NCI-H748 treated with DMSO at 0.1 percent for 48 hours (cell line): ENCODE data around the gene IFI27L2.
A peak's percentile ranks its signal among the peaks of the same experiment; 100 is the strongest.

Experiments
- DNase-seq: peaks from one replicate; lab custom pipeline; 2025; lab: John Stamatoyannopoulos, UW

IFI27L2 gene

GRCh38 chr14:94152676-94153075 lies 23.3 kb upstream of the IFI27L2 start:
- no peak for DNase-seq

- DNase-seq: peak; percentile 97
These were observed 16.6 kb upstream of the IFI27L2 start for GRCh38 chr14:94145902-94146527.

GRCh38 chr14:94144765-94145164 lies 15.4 kb upstream of the IFI27L2 start:
- DNase-seq: no peak

- DNase-seq: no peak
These were observed 14.3 kb upstream of the IFI27L2 start for GRCh38 chr14:94143711-94144110.

GRCh38 chr14:94143239-94143638 lies 13.8 kb upstream of the IFI27L2 start:
- DNase-seq: no peak

- DNase-seq: no peak
These were observed 13.4 kb upstream of the IFI27L2 start for GRCh38 chr14:94142836-94143235.

GRCh38 chr14:94142247-94142646 lies 12.8 kb upstream of the IFI27L2 start:
- no peak for DNase-seq

- no peak for DNase-seq
These were observed 10.0 kb upstream of the IFI27L2 start for GRCh38 chr14:94139421-94139820.

- no peak for DNase-seq
These were observed 9.6 kb upstream of the IFI27L2 start for GRCh38 chr14:94139006-94139405.

GRCh38 chr14:94138251-94138650 lies 8.8 kb upstream of the IFI27L2 start:
- DNase-seq: peak; percentile 23

GRCh38 chr14:94136575-94137331 lies 7.3 kb upstream of the IFI27L2 start:
- DNase-seq: peak; percentile 82

- no peak for DNase-seq
These were observed 6.1 kb upstream of the IFI27L2 start for GRCh38 chr14:94135476-94135875.

- peak; percentile 86 for DNase-seq
These were observed 3.0 kb upstream of the IFI27L2 start for GRCh38 chr14:94132285-94132887.

- DNase-seq: peak; percentile 71
These were observed 482 bp upstream of the IFI27L2 start for GRCh38 chr14:94129758-94130414.

GRCh38 chr14:94128216-94128839 lies 1.1 kb downstream of the IFI27L2 start:
- DNase-seq: no peak

- DNase-seq: no peak
These were observed 2.1 kb downstream of the IFI27L2 start for GRCh38 chr14:94127330-94127729.

GRCh38 chr14:94126800-94127199 lies 2.6 kb downstream of the IFI27L2 start:
- DNase-seq: no peak

- no peak for DNase-seq
These were observed 3.1 kb downstream of the IFI27L2 start for GRCh38 chr14:94126419-94126677.

- DNase-seq: no peak
These were observed 3.6 kb downstream of the IFI27L2 start for GRCh38 chr14:94125659-94126418.

GRCh38 chr14:94124582-94125377 lies 4.6 kb downstream of the IFI27L2 start:
- DNase-seq: no peak

GRCh38 chr14:94123868-94124267 lies 5.5 kb downstream of the IFI27L2 start:
- no peak for DNase-seq
